Astrocyte (in vitro differentiated cells and primary cell): ENCODE measurements around the gene TXLNG. TPM values are rescaled to one million over a fixed set of nuclear protein-coding genes. Genes with fewer than 3 reads are reported as not detected.

Experiments
- DNase-seq: peaks from one replicate; pipeline ENCODE4 v3.0.0-alpha.2; 2010; ENCODE audit warnings: low read depth
- FAIRE-seq: peaks from 2 replicates; lab custom pipeline; 2011; peaks lifted over from hg19 to GRCh38; lab: Jason Lieb, UNC
- H2AFZ ChIP-seq: 2 replicates; pipeline ENCODE4 v1.6.0; 2012; ENCODE audit warnings: low read depth, low read length, inconsistent platforms
- H3K27ac ChIP-seq: 2 replicates; pipeline ENCODE4 v1.5.1; 2011; ENCODE audit warnings: low read depth, low read length, inconsistent platforms
- H3K27me3 ChIP-seq: 2 replicates; pipeline ENCODE4 v1.6.0; 2011; ENCODE audit warnings: low read length, inconsistent platforms; ENCODE audit not compliant: insufficient read depth
- H3K36me3 ChIP-seq: 2 replicates; pipeline ENCODE4 v1.5.1; 2011; ENCODE audit warnings: low read length, inconsistent platforms; ENCODE audit not compliant: insufficient read depth
- H3K4me1 ChIP-seq: 2 replicates; pipeline ENCODE4 v1.5.1; 2011; ENCODE audit warnings: low read length, inconsistent platforms; ENCODE audit not compliant: insufficient read depth
- H3K4me2 ChIP-seq: 2 replicates; pipeline ENCODE4 v1.6.0; 2012; ENCODE audit warnings: low read length, inconsistent platforms
- H3K4me3 ChIP-seq: 2 replicates; pipeline ENCODE4 v1.5.1; 2011; ENCODE audit warnings: low read depth, mild to moderate bottlenecking, low read length, inconsistent platforms; ENCODE audit not compliant: insufficient read depth
- H3K79me2 ChIP-seq: 2 replicates; pipeline ENCODE4 v1.6.0; 2012; ENCODE audit warnings: mild to moderate bottlenecking, low read length, inconsistent platforms; ENCODE audit not compliant: insufficient read depth
- H3K9ac ChIP-seq: 2 replicates; pipeline ENCODE4 v1.6.0; 2012; ENCODE audit warnings: mild to moderate bottlenecking, low read length, inconsistent platforms
- H3K9me3 ChIP-seq: 2 replicates; pipeline ENCODE4 v1.5.1; 2012; ENCODE audit warnings: low read depth, mild to moderate bottlenecking, low read length, inconsistent platforms; ENCODE audit not compliant: insufficient read depth
- H4K20me1 ChIP-seq: 2 replicates; pipeline ENCODE4 v1.6.0; 2012; ENCODE audit warnings: low read length, inconsistent platforms; ENCODE audit not compliant: insufficient read depth
- H3K27ac Mint-ChIP-seq: one replicate; pipeline ENCODE4 v1.8.0; 2021; ENCODE audit warnings: mild to moderate bottlenecking, mixed read lengths; ENCODE audit not compliant: unreplicated experiment
- H3K27me3 Mint-ChIP-seq: one replicate; pipeline ENCODE4 v1.8.0; 2021; ENCODE audit warnings: low read depth, mixed read lengths; ENCODE audit not compliant: unreplicated experiment
- H3K36me3 Mint-ChIP-seq: one replicate; pipeline ENCODE4 v1.8.0; 2021; ENCODE audit warnings: low read depth, mixed read lengths; ENCODE audit not compliant: unreplicated experiment
- H3K4me1 Mint-ChIP-seq: one replicate; pipeline ENCODE4 v1.8.0; 2021; ENCODE audit warnings: low read depth, mixed read lengths; ENCODE audit not compliant: unreplicated experiment
- H3K4me3 Mint-ChIP-seq: one replicate; pipeline ENCODE4 v1.8.0; 2021; ENCODE audit warnings: mild to moderate bottlenecking, moderate library complexity, mixed read lengths; ENCODE audit not compliant: unreplicated experiment
- H3K9me3 Mint-ChIP-seq: one replicate; pipeline ENCODE4 v1.8.0; 2021; ENCODE audit warnings: mild to moderate bottlenecking, mixed read lengths; ENCODE audit not compliant: unreplicated experiment
- CTCF ChIP-seq: IDR thresholded peaks from 2 replicates; pipeline ENCODE4 v1.5.1; 2011; ENCODE audit warnings: low read depth, mild to moderate bottlenecking, inconsistent platforms, low read length, moderate library complexity; ENCODE audit not compliant: insufficient read depth
- EZH2 ChIP-seq: IDR thresholded peaks from 2 replicates; pipeline ENCODE4 v1.6.1; 2012; ENCODE audit warnings: mild to moderate bottlenecking, low read length, inconsistent platforms; ENCODE audit not compliant: insufficient read depth
- total RNA-seq: library from RNA; stranded (reverse); gene quantifications from 2 replicates; pipeline ENCODE4 v1.2.1, GENCODE V29; 2021

Gene TXLNG
- total RNA-seq, 1 donor from 2014 or later = 9.8 TPM

GRCh38 chrX:16807548-16807947 is 21.3 kb downstream of the TXLNG start:
- Histone ChIP-seq H3K4me2 (peak overlapping the region; percentile 65), H3K4me3 (no peak overlapping the region), H3K9ac (no peak overlapping the region), H2AFZ (no peak overlapping the region), H3K79me2 (peaks cover 20% of the 10 kb centered on the region), H3K27me3 (no peaks in the 10 kb centered on the region), H3K4me1 (no peaks in the 10 kb centered on the region), H3K9me3 (no peaks in the 10 kb centered on the region), H3K27ac (no peak overlapping the region), H3K36me3 (no peaks in the 10 kb centered on the region), H4K20me1 (no peaks in the 10 kb centered on the region)
- H3K36me3 Mint-ChIP-seq = no peaks in the 10 kb centered on the region
- TF ChIP-seq EZH2 (no peak), CTCF (peak; percentile 10)
- H3K4me3 Mint-ChIP-seq = no peak overlapping the region
- no peaks in the 10 kb centered on the region for H3K27me3 Mint-ChIP-seq
- FAIRE-seq (peak; percentile 66), DNase-seq (peak; percentile 7)
- peaks cover 5% of the 10 kb centered on the region for H3K4me1 Mint-ChIP-seq
- H3K9me3 Mint-ChIP-seq = no peaks in the 10 kb centered on the region
- no peak overlapping the region for H3K27ac Mint-ChIP-seq

GRCh38 chrX:16807976-16808542 is 21.8 kb downstream of the TXLNG start:
- no peaks in the 10 kb centered on the region for H3K9me3 Mint-ChIP-seq
- H3K4me2 ChIP-seq = peak overlapping the region; percentile 65
- peak; percentile 19 for DNase-seq

More at GRCh38 chrX:16807976-16808542, 21.8 kb downstream of the TXLNG start:
- Histone ChIP-seq H3K9me3 (no peaks in the 10 kb centered on the region), H3K27me3 (no peaks in the 10 kb centered on the region), H4K20me1 (no peaks in the 10 kb centered on the region), H3K79me2 (peaks cover 20% of the 10 kb centered on the region), H3K36me3 (no peaks in the 10 kb centered on the region), H3K9ac (no peak overlapping the region), H2AFZ (no peak overlapping the region), H3K4me3 (no peak overlapping the region), H3K27ac (no peak overlapping the region), H3K4me1 (no peaks in the 10 kb centered on the region)
- Mint-ChIP-seq H3K27me3 (no peaks in the 10 kb centered on the region), H3K27ac (no peak overlapping the region), H3K4me1 (peaks cover 5% of the 10 kb centered on the region), H3K36me3 (no peaks in the 10 kb centered on the region), H3K4me3 (no peak overlapping the region)
- peak; percentile 87 for FAIRE-seq
- TF ChIP-seq CTCF (no peak), EZH2 (no peak)
